ENCODE data around the gene DLGAP5.

Gene DLGAP5

GRCh38 chr14:55180434-55180833 lies 11.0 kb downstream of the DLGAP5 start:
- peak; percentile 32 for DNase-seq (ENCODE audit: low read depth)

- no peak for DNase-seq (ENCODE audit: low read depth)
Measured at GRCh38 chr14:55180006-55180405, 11.4 kb downstream of the DLGAP5 start.

- no peak for DNase-seq (ENCODE audit: low read depth)
Measured at GRCh38 chr14:55170526-55170925, 20.9 kb downstream of the DLGAP5 start.

GRCh38 chr14:55160989-55161388 lies 30.4 kb downstream of the DLGAP5 start:
- peak; percentile 19 for DNase-seq (ENCODE audit: low read depth)

DNA sequence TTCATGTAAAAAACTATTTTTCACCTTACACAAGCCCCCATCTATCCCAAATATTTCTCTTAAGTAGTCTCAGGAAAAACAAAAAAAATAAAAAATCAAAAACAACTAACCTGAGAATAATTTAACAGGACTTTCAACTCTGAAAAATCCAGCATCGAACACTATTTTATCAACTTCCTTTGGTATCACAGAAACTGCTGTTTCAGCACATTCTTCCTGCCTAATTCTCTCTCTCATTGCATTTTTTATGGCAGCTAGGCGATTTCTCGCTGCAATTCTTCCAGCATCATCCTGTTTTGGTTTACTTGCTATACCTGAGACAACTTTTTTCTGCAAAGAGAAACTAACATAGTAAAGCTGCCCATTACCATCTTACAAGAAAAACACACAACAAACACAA lies 33.0 kb downstream of the DLGAP5 start:
- no peak for DNase-seq (ENCODE audit: low read depth)

GRCh38 chr14:55157080-55157479 lies 34.3 kb downstream of the DLGAP5 start:
- no peak for DNase-seq (ENCODE audit: low read depth)

GRCh38 chr14:55153951-55154350 lies 37.4 kb downstream of the DLGAP5 start:
- DNase-seq (ENCODE audit: low read depth) = no peak

DNA sequence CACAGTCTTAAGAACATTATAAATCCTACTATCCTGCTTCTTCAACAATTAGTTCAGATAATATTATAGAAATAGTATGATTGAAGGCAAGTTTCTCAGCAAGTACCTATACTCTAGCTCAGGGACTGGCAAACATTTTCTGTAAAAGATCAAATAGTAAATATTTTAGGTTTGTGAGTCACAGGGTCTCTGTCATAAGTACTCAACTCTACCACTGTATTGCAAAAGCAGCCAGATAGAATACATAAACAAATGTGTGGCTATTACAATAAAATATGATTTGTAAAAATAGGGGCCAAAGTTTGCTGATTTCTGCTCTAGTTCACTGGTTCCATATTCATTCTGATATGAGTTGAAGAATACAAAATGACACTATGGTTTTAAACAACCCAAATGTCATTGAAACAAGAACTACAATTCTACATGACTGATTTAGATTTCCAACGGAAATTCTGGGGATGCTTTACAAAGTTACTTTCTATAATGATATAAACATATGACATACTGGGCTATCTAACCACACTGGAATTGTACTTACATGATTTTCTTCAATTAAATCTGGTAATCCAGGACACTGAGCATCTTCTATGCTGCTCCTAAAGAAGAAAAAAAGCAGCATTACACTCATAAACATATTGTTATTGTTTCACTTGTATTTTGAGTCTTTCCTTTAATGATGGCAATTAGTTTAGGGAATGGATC lies 39.2 kb downstream of the DLGAP5 start:
- no peak for DNase-seq (ENCODE audit: low read depth)

GRCh38 chr14:55151601-55152000 lies 39.8 kb downstream of the DLGAP5 start:
- no peak for DNase-seq (ENCODE audit: low read depth)

DNA sequence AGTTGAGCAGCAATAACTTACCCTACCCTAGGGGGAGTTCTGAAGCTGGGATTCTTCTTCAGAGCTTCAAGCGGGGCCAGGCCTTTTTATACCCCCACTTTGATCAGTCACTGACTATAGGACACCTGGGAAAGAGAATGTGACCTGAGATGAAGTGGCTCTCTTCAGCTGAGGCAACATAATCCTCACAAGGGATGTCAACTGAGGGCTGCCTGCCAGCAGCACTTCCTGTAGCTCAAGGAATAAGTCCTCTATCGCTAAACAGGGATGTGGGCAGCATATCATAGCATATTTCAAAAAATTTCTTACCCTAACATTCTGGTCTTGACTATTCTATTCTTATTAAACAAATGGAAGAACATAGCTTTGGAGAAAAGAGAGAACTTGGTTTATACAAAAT lies 45.0 kb downstream of the DLGAP5 start:
- DNase-seq (ENCODE audit: low read depth) = no peak

GRCh38 chr14:55142466-55142865 lies 48.9 kb downstream of the DLGAP5 start:
- DNase-seq (ENCODE audit: low read depth) = no peak

DNA sequence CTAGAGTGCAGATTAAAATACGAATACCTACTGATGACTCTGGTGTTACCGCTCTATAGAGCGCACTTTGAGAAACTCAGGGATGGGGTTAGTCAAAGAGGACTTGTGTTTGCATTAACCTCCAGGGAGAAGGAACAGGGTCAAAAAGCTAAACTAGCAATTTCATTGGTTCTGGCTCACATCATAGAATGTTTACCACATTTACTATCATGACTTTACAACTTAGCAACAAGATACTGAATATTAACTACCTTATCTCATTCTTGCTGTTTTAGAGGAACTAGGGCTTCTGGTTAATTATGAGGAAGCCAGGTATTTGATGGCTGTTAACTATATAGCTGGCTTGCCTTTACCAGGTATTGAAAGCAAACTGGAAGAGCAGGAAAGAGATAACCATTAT lies 49.6 kb downstream of the DLGAP5 start:
- DNase-seq (ENCODE audit: low read depth) = no peak

- no peak for DNase-seq (ENCODE audit: low read depth)
Measured at GRCh38 chr14:55139696-55140509, 51.5 kb downstream of the DLGAP5 start.

GRCh38 chr14:55139141-55139540 lies 52.2 kb downstream of the DLGAP5 start:
- DNase-seq (ENCODE audit: low read depth) = no peak

DNA sequence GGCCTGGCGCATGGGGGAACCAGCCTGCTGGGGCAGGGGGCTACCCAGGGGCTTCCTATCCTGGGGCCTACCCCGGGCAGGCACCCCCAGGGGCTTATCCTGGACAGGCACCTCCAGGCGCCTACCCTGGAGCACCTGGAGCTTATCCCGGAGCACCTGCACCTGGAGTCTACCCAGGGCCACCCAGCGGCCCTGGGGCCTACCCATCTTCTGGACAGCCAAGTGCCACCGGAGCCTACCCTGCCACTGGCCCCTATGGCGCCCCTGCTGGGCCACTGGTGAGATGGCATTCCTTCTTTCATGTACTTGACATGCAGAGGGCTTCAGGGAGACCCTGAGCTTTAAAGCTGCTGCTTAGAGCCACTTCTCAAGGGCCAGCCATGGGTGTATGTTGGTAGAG lies 53.3 kb downstream of the DLGAP5 start:
- no peak for DNase-seq (ENCODE audit: low read depth)

- DNase-seq (ENCODE audit: low read depth) = peak; percentile 88
Measured at GRCh38 chr14:55136885-55137786, 54.2 kb downstream of the DLGAP5 start.

- DNase-seq (ENCODE audit: low read depth) = no peak
Measured at GRCh38 chr14:55136241-55136640, 55.1 kb downstream of the DLGAP5 start.

- DNase-seq (ENCODE audit: low read depth) = no peak
Measured at GRCh38 chr14:55133416-55133815, 58.0 kb downstream of the DLGAP5 start.

DNA sequence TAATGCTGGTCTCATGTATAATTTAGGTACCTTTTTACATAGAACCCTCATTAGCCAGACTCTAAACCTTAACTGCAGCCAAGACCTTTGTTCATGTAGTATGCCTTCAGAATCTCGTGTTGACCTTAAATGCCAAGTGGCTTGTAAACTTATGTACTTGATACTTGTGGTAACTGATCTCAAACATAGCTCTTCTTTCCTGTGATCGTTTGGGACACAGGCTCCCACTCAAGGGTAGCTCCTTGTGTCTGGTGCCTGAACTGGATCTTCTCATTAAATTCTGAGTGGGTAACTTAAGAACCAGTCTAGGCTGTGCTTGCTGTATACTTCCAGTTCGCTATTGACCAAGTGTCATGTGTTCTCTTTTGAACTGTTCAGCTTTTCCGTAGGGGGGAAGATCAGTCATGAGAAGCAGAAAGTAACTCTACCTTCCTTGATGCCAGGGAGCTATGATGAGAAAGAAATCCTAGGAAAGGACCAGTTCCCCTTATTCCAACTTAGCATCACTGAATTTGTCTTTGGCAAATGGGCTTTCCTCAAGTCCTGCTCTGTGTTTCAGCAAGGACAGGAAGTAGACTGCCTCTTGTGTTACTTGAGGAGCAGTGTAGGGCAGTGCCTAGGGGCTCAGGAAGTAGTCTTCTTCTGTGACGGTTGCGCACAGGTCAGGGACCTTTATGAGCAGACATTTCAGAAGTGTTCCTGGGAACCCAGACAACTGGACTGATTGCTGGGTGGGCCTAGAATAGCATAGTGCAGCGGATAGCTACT lies 59.8 kb downstream of the DLGAP5 start:
- no peak for DNase-seq (ENCODE audit: low read depth)

GRCh38 chr14:55130196-55130550 lies 61.2 kb downstream of the DLGAP5 start:
- DNase-seq (ENCODE audit: low read depth) = no peak

- no peak for DNase-seq (ENCODE audit: low read depth)
Measured at GRCh38 chr14:55129428-55130195, 61.8 kb downstream of the DLGAP5 start.
